Neural progenitor cell (in vitro differentiated cells): Measurements from ENCODE around the gene HKDC1.

Source experiments
- CTCF ChIP-seq: fragments of 200-600 bp; sonication (generic); IDR thresholded peaks from 2 replicates; pipeline ENCODE4 v1.5.1; 2017; ENCODE audit warnings: antibody characterized with exemption, mild to moderate bottlenecking
- EZH2 ChIP-seq: fragments of 200-600 bp; sonication (generic); IDR thresholded peaks from 2 replicates; pipeline ENCODE4 v1.6.1; 2017; ENCODE audit warnings: antibody characterized with exemption, mild to moderate bottlenecking, moderate library complexity
- EZH2phosphoT487 ChIP-seq: fragments of 200-600 bp; sonication (generic); IDR thresholded peaks from 2 replicates; pipeline ENCODE4 v1.6.1; 2017; ENCODE audit warnings: antibody characterized with exemption

- no peak for TF ChIP-seq CTCF
- no peak for TF ChIP-seq EZH2
- TF ChIP-seq EZH2phosphoT487: no peak
Observed at GRCh38 chr10:69230128-69230527, 10.0 kb downstream of the HKDC1 start.
